GM13977 (cell line): ENCODE data around the gene DGKB.

Source experiments
- DNase-seq: peaks from one replicate; pipeline ENCODE4 v3.0.0; 2012; ENCODE audit warnings: low spot score
- CTCF ChIP-seq: IDR thresholded peaks from 2 replicates; pipeline ENCODE4 v1.5.1; 2012; ENCODE audit warnings: mild to moderate bottlenecking, control low read depth; ENCODE audit not compliant: insufficient read depth; ENCODE audit errors: extremely low read depth, missing control alignments
- in situ Hi-C: fragments of 300-500 bp; cut with MboI; formaldehyde crosslinking; loops from one replicate; pipeline ENCODE4 v1.12.0; 2022; ENCODE audit warnings: low sequenced_read_pairs, low pct_unique_long_range_greater_than_20kb, mixed read lengths, inconsistent platforms; ENCODE audit not compliant: unreplicated experiment

Gene DGKB

GRCh38 chr7:14582010-14582409 lies 320.5 kb downstream of the DGKB start:
- in situ Hi-C loops, result no loop called here
- DNase-seq, result no peak
- TF ChIP-seq CTCF, result no peak

- DNase-seq, result no peak
- in situ Hi-C loops, result no loop called here
- no peak for TF ChIP-seq CTCF
These were observed 322.6 kb downstream of the DGKB start for GRCh38 chr7:14579971-14580370.

GRCh38 chr7:14576578-14576977 lies 326.0 kb downstream of the DGKB start:
- no peak for DNase-seq
- in situ Hi-C loops, result no loop called here
- no peak for TF ChIP-seq CTCF

GRCh38 chr7:14570750-14571607 lies 331.6 kb downstream of the DGKB start:
- no peak for TF ChIP-seq CTCF
- no peak for DNase-seq
- in situ Hi-C loops, result no loop called here

GRCh38 chr7:14552060-14552459 lies 350.5 kb downstream of the DGKB start:
- DNase-seq, result no peak
- in situ Hi-C loops, result no loop called here
- no peak for TF ChIP-seq CTCF

GRCh38 chr7:14551310-14551709 lies 351.2 kb downstream of the DGKB start:
- DNase-seq, result no peak
- no peak for TF ChIP-seq CTCF
- in situ Hi-C loops, result no loop called here

GRCh38 chr7:14542624-14543023 lies 359.9 kb downstream of the DGKB start:
- DNase-seq, result no peak
- in situ Hi-C loops, result no loop called here
- TF ChIP-seq CTCF, result no peak
